ENCODE data around the gene HSPA1A.
"Not testable (repeated sequence)": the region's sequence is repeated elsewhere in the genome, so short reads cannot be mapped to it uniquely, and the experiment has no call there.

HSPA1A gene

GRCh38 chr6:31781244-31782125, 33.9 kb upstream of the HSPA1A start:
- no peak for DNase-seq

GRCh38 chr6:31782126-31782855, 33.1 kb upstream of the HSPA1A start:
- no peak for DNase-seq

GRCh38 chr6:31784098-31784925, 31.0 kb upstream of the HSPA1A start:
- DNase-seq = peak in 2 of 56 donors; percentile 18

GRCh38 chr6:31785475-31785874, 29.9 kb upstream of the HSPA1A start:
- no peak for DNase-seq

GRCh38 chr6:31791324-31792089, 23.8 kb upstream of the HSPA1A start:
- peak in 14 of 56 donors; percentile 11 to 65 (median 20) for DNase-seq

GRCh38 chr6:31792090-31792374, 23.3 kb upstream of the HSPA1A start:
- no peak for DNase-seq

GRCh38 chr6:31792761-31793171, 22.6 kb upstream of the HSPA1A start:
- no peak for DNase-seq

- DNase-seq = not testable (repeated sequence)
These were observed 21.5 kb upstream of the HSPA1A start for GRCh38 chr6:31793927-31794245.

GRCh38 chr6:31794294-31794865, 21.0 kb upstream of the HSPA1A start:
- DNase-seq = peak in 1 of 56 donors; percentile 8

- peak in 4 of 56 donors; percentile 58 to 63 (median 59) for DNase-seq
These were observed 20.3 kb upstream of the HSPA1A start for GRCh38 chr6:31794866-31795615.

GRCh38 chr6:31795616-31796298, 19.6 kb upstream of the HSPA1A start, which contains the start of gene VARS1:
TSS of gene VARS1 (minus strand) at chr6:31795752. CDS start at chr6:31795217, 535 bp downstream.
- peak in 54 of 56 donors; percentile 47 to 89 (median 80) for DNase-seq

GRCh38 chr6:31796993-31797385, 18.4 kb upstream of the HSPA1A start:
- no peak for DNase-seq

- DNase-seq = no peak
These were observed 17.8 kb upstream of the HSPA1A start for GRCh38 chr6:31797588-31797987.

- DNase-seq = no peak
These were observed 15.6 kb upstream of the HSPA1A start for GRCh38 chr6:31799781-31800180.

GRCh38 chr6:31801031-31801927, 14.1 kb upstream of the HSPA1A start:
- not testable (repeated sequence) for DNase-seq

GRCh38 chr6:31805939-31806469, 9.3 kb upstream of the HSPA1A start:
- DNase-seq = no peak

GRCh38 chr6:31806470-31807272, 8.7 kb upstream of the HSPA1A start, which contains the start of gene LSM2:
TSS of gene LSM2 (minus strand) at chr6:31806966. CDS start at chr6:31806757, 209 bp downstream.
- peak; percentile 52 to 98 (median 94) for DNase-seq
